GM23338 (cell line): ENCODE measurements around the gene ENC1. TPM values are rescaled to one million over a fixed set of nuclear protein-coding genes. Genes with fewer than 3 reads are reported as not detected.
A peak's percentile ranks its signal among the peaks of the same experiment; 100 is the strongest.

Experiments
- ATAC-seq: fragments of 200-7000 bp; cut with Tn5 transposase; 3 replicates; pipeline ENCODE4 v1.9.1; 2020
- DNase-seq: peaks from one replicate; pipeline ENCODE4 v3.0.0-alpha.2; 2015; ENCODE audit warnings: low spot score
- H2AFZ ChIP-seq: fragments of 200-600 bp; sonication (generic); 2 replicates; pipeline ENCODE4 v1.8.0; 2016; ENCODE audit warnings: antibody characterized with exemption, mild to moderate bottlenecking, moderate library complexity
- H3F3A ChIP-seq: fragments of 200-600 bp; sonication (generic); replicated peaks from 2 replicates; pipeline ENCODE4 v1.8.0; 2017; ENCODE audit warnings: antibody characterized with exemption, mixed run types, low read depth
- H3K27ac ChIP-seq: fragments of 200-600 bp; sonication (generic); 2 replicates; pipeline ENCODE4 v1.6.1; 2016; ENCODE audit warnings: low read depth
- H3K27me3 ChIP-seq: fragments of 200-600 bp; sonication (generic); 2 replicates; pipeline ENCODE4 v1.8.0; 2016; ENCODE audit warnings: mild to moderate bottlenecking, mixed run types, moderate library complexity; ENCODE audit not compliant: insufficient read depth
- H3K36me3 ChIP-seq: fragments of 200-600 bp; sonication (generic); 2 replicates; pipeline ENCODE4 v1.8.0; 2016; ENCODE audit warnings: mild to moderate bottlenecking; ENCODE audit not compliant: insufficient read depth
- H3K4me1 ChIP-seq: fragments of 200-600 bp; sonication (generic); 2 replicates; pipeline ENCODE4 v1.8.0; 2016; ENCODE audit warnings: mild to moderate bottlenecking, moderate library complexity; ENCODE audit not compliant: insufficient read depth
- H3K4me2 ChIP-seq: fragments of 200-600 bp; sonication (generic); 2 replicates; pipeline ENCODE4 v1.7.1; 2017; ENCODE audit warnings: mixed run types
- H3K4me3 ChIP-seq: fragments of 200-600 bp; sonication (generic); 2 replicates; pipeline ENCODE4 v1.6.1; 2016; ENCODE audit warnings: mixed run types
- H3K79me2 ChIP-seq: fragments of 200-600 bp; sonication (generic); replicated peaks from 2 replicates; pipeline ENCODE4 v1.8.0; 2017; ENCODE audit warnings: mild to moderate bottlenecking; ENCODE audit not compliant: insufficient read depth
- H3K9me2 ChIP-seq: fragments of 200-600 bp; sonication (generic); 2 replicates; pipeline ENCODE4 v1.8.0; 2017; ENCODE audit not compliant: insufficient read depth
- H4K20me1 ChIP-seq: fragments of 200-600 bp; sonication (generic); replicated peaks from 2 replicates; pipeline ENCODE4 v1.8.0; 2017; ENCODE audit warnings: mild to moderate bottlenecking; ENCODE audit not compliant: insufficient read depth
- H3K27ac Mint-ChIP-seq: 2 replicates; pipeline ENCODE4 v1.8.0; 2020; ENCODE audit warnings: inconsistent platforms, mild to moderate bottlenecking, moderate library complexity, mixed read lengths
- H3K27me3 Mint-ChIP-seq: 3 replicates; pipeline ENCODE4 v1.8.0; 2022; ENCODE audit warnings: low read depth, mild to moderate bottlenecking, moderate library complexity, mixed read lengths, inconsistent platforms; ENCODE audit not compliant: insufficient read depth, poor library complexity
- H3K36me3 Mint-ChIP-seq: 3 replicates; pipeline ENCODE4 v1.8.0; 2021; ENCODE audit warnings: low read depth, mild to moderate bottlenecking, inconsistent platforms, moderate library complexity, mixed read lengths
- H3K4me1 Mint-ChIP-seq: 3 replicates; pipeline ENCODE4 v1.8.0; 2020; ENCODE audit warnings: mild to moderate bottlenecking, inconsistent platforms, mixed read lengths
- H3K4me3 Mint-ChIP-seq: 3 replicates; pipeline ENCODE4 v1.8.0; 2021; ENCODE audit warnings: moderate library complexity, mild to moderate bottlenecking, inconsistent platforms, mixed read lengths
- H3K9me3 Mint-ChIP-seq: 3 replicates; pipeline ENCODE4 v1.8.0; 2020; ENCODE audit warnings: moderate library complexity, mild to moderate bottlenecking, inconsistent platforms, mixed read lengths
- CREB1 ChIP-seq: fragments of 250-450 bp; sonication (Bioruptor Pico); IDR thresholded peaks from 2 replicates; pipeline ENCODE4 v1.5.0; 2020; ENCODE audit warnings: low read depth, mild to moderate bottlenecking, moderate library complexity
- EZH2 ChIP-seq: fragments of 200-600 bp; sonication (generic); IDR thresholded peaks from one replicate; pipeline ENCODE4 v1.8.0; 2017; ENCODE audit warnings: antibody characterized with exemption, mild to moderate bottlenecking, low read depth; ENCODE audit not compliant: unreplicated experiment
- EZH2phosphoT487 ChIP-seq: fragments of 200-600 bp; sonication (generic); IDR thresholded peaks from one replicate; pipeline ENCODE4 v1.8.1; 2018; ENCODE audit warnings: antibody characterized with exemption; ENCODE audit not compliant: unreplicated experiment
- JUNB ChIP-seq: IDR thresholded peaks from one replicate; pipeline ENCODE4 v1.6.1; 2016; ENCODE audit warnings: antibody characterized with exemption; ENCODE audit not compliant: unreplicated experiment
- POLR2AphosphoS5 ChIP-seq: IDR thresholded peaks from 2 replicates; pipeline ENCODE4 v1.6.1; 2016; ENCODE audit warnings: antibody characterized with exemption, low read depth
- STAT1 ChIP-seq: IDR thresholded peaks from one replicate; pipeline ENCODE4 v1.6.1; 2016; ENCODE audit warnings: antibody characterized with exemption; ENCODE audit not compliant: unreplicated experiment
- ZNF114 ChIP-seq: fragments of 250-450 bp; sonication (Bioruptor Pico); IDR thresholded peaks from 2 replicates; pipeline ENCODE4 v1.5.0; 2020; ENCODE audit warnings: mild to moderate bottlenecking, moderate library complexity
- ZNF331 ChIP-seq: fragments of 250-450 bp; sonication (Bioruptor Pico); IDR thresholded peaks from 2 replicates; pipeline ENCODE4 v1.5.0; 2020; ENCODE audit warnings: low read depth, mild to moderate bottlenecking, moderate library complexity
- polyA plus RNA-seq: library from polyadenylated mRNA; unstranded; fragments of >200 nt; fragmentation: Nextera tagmentation; extraction: Ambion mirVana; gene quantifications from 2 replicates; pipeline ENCODE4 v1.2.1, GENCODE V29; 2016
- total RNA-seq: library from RNA; depleted of rRNA; stranded (reverse); fragments of >200 nt; shearing (Covaris generic); gene quantifications from 2 replicates; pipeline ENCODE4 v1.2.3, GENCODE V29; 2014
- TF ChIP-seq, protein P1 (sequence below): fragments of 250-450 bp; sonication (Bioruptor Pico); IDR thresholded peaks from 2 replicates; pipeline ENCODE4 v1.5.0; 2020; ENCODE audit warnings: mild to moderate bottlenecking, moderate library complexity
- TF ChIP-seq, protein P2 (sequence below): IDR thresholded peaks from 2 replicates; pipeline ENCODE4 v1.6.1; 2016; ENCODE audit warnings: antibody characterized with exemption

The ENC1 gene
- total and polyA plus RNA-seq, 2 experiments from 2014 or later: 8.2 to 27.9 TPM

DNA sequence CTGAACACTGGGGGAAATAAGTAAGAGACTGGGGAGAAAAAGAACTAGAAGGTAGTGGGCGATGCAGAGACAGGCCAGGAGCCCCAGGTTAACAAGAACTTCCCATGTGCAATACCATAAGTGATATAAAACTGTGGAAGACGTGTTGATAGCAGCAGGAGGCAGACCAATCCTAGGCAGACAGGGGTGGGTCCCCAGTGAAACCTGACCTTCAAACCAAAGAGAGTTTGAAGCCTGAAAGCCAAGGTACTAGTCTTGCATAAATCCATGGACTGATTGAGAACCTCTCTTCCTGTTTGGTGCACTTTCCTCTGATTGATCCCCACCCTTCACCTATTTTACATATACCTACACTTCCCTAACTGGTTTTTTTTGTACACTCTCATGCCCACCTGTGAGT lies 29.3 kb upstream of the ENC1 start (continued):
- TF ChIP-seq, protein P1, sequence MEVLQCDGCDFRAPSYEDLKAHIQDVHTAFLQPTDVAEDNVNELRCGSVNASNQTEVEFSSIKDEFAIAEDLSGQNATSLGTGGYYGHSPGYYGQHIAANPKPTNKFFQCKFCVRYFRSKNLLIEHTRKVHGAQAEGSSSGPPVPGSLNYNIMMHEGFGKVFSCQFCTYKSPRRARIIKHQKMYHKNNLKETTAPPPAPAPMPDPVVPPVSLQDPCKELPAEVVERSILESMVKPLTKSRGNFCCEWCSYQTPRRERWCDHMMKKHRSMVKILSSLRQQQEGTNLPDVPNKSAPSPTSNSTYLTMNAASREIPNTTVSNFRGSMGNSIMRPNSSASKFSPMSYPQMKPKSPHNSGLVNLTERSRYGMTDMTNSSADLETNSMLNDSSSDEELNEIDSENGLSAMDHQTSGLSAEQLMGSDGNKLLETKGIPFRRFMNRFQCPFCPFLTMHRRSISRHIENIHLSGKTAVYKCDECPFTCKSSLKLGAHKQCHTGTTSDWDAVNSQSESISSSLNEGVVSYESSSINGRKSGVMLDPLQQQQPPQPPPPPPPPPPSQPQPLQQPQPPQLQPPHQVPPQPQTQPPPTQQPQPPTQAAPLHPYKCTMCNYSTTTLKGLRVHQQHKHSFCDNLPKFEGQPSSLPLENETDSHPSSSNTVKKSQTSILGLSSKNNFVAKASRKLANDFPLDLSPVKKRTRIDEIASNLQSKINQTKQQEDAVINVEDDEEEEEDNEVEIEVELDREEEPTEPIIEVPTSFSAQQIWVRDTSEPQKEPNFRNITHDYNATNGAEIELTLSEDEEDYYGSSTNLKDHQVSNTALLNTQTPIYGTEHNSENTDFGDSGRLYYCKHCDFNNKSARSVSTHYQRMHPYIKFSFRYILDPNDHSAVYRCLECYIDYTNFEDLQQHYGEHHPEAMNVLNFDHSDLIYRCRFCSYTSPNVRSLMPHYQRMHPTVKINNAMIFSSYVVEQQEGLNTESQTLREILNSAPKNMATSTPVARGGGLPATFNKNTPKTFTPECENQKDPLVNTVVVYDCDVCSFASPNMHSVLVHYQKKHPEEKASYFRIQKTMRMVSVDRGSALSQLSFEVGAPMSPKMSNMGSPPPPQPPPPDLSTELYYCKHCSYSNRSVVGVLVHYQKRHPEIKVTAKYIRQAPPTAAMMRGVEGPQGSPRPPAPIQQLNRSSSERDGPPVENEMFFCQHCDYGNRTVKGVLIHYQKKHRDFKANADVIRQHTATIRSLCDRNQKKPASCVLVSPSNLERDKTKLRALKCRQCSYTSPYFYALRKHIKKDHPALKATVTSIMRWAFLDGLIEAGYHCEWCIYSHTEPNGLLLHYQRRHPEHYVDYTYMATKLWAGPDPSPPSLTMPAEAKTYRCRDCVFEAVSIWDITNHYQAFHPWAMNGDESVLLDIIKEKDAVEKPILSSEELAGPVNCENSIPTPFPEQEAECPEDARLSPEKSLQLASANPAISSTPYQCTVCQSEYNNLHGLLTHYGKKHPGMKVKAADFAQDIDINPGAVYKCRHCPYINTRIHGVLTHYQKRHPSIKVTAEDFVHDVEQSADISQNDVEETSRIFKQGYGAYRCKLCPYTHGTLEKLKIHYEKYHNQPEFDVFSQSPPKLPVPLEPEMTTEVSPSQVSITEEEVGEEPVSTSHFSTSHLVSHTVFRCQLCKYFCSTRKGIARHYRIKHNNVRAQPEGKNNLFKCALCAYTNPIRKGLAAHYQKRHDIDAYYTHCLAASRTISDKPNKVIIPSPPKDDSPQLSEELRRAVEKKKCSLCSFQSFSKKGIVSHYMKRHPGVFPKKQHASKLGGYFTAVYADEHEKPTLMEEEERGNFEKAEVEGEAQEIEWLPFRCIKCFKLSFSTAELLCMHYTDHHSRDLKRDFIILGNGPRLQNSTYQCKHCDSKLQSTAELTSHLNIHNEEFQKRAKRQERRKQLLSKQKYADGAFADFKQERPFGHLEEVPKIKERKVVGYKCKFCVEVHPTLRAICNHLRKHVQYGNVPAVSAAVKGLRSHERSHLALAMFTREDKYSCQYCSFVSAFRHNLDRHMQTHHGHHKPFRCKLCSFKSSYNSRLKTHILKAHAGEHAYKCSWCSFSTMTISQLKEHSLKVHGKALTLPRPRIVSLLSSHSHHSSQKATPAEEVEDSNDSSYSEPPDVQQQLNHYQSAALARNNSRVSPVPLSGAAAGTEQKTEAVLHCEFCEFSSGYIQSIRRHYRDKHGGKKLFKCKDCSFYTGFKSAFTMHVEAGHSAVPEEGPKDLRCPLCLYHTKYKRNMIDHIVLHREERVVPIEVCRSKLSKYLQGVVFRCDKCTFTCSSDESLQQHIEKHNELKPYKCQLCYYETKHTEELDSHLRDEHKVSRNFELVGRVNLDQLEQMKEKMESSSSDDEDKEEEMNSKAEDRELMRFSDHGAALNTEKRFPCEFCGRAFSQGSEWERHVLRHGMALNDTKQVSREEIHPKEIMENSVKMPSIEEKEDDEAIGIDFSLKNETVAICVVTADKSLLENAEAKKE (CRISPR knock-in tag): no peak
- TF ChIP-seq POLR2AphosphoS5: no peak
- TF ChIP-seq, protein P2, sequence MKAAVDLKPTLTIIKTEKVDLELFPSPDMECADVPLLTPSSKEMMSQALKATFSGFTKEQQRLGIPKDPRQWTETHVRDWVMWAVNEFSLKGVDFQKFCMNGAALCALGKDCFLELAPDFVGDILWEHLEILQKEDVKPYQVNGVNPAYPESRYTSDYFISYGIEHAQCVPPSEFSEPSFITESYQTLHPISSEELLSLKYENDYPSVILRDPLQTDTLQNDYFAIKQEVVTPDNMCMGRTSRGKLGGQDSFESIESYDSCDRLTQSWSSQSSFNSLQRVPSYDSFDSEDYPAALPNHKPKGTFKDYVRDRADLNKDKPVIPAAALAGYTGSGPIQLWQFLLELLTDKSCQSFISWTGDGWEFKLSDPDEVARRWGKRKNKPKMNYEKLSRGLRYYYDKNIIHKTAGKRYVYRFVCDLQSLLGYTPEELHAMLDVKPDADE: no peak
- TF ChIP-seq JUNB: no peak
- no peak for TF ChIP-seq ZNF114

DNA sequence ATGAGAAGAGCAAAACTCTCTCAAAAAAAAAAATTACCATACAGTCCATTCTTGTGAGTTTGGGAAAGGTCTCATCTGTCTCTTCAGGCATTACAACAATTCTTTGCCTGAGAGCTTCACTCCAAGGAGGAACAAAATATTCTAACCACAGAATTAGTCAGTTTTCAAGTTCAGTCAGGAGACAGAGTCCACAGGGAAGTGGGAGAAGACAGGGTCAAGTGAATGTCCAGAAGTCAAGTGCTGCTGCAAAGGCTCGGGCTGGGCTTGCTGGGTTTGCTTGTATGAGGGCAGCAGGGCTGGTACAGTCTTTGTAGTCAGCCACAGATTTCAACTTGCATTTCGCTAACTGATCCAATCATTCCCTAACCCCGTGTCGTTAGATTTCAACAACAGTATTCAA lies 26.9 kb upstream of the ENC1 start:
- Histone ChIP-seq H3K4me3 (no peak overlapping the region), H2AFZ (0 out of 2 replicates have a peak overlapping the region, but pooled peaks have one; percentile 53), H3K27ac (no peak overlapping the region), H4K20me1 (no peaks in the 10 kb centered on the region), H3K9me2 (no peaks in the 10 kb centered on the region), H3K4me2 (no peak overlapping the region), H3K79me2 (no peaks in the 10 kb centered on the region), H3K36me3 (no peaks in the 10 kb centered on the region), H3F3A (no peaks in the 10 kb centered on the region), H3K27me3 (no peaks in the 10 kb centered on the region), H3K4me1 (no peaks in the 10 kb centered on the region)
- no peak for DNase-seq
- Mint-ChIP-seq H3K27me3 (no peaks in the 10 kb centered on the region), H3K9me3 (peaks cover 17% of the 10 kb centered on the region), H3K27ac (no peak overlapping the region), H3K4me1 (peaks cover 3% of the 10 kb centered on the region; the same call in 2 of the 3 replicates), H3K4me3 (no peak overlapping the region), H3K36me3 (peaks cover 4% of the 10 kb centered on the region; the same call in 1 of the 3 replicates)
- ATAC-seq: no peak
- TF ChIP-seq STAT1 (no peak), ZNF331 (CRISPR knock-in tag) (no peak), ZNF114 (no peak), EZH2phosphoT487 (no peak), EZH2 (no peak), POLR2AphosphoS5 (no peak), CREB1 (no peak)
- TF ChIP-seq, protein P2: no peak
